H1 (cell line): ENCODE data around the gene SAFB2. TPM values are rescaled to one million over a fixed set of nuclear protein-coding genes. Genes with fewer than 3 reads are reported as not detected.

Source experiments
- CTCF ChIA-PET: fragments of 300-600 bp; sonication (Branson Sonifier 250); formaldehyde crosslinking; loops from one replicate; lab custom pipeline; 2021; ENCODE audit not compliant: partially characterized antibody; lab: Charles Lee
- POLR2A ChIA-PET: fragments of 300-600 bp; sonication (Branson Sonifier 250); formaldehyde crosslinking; loops from one replicate; lab custom pipeline; 2021; ENCODE audit warnings: inconsistent platforms; ENCODE audit not compliant: partially characterized antibody; lab: Charles Lee
- DNase-seq, 2 experiments: peaks; one replicate each; pipeline versions ENCODE4 v3.0.0 to v3.0.0-alpha.2; 2010 to 2022; ENCODE audit warnings: low spot score in 2 of 2, low read depth in 1 of 2, mixed read lengths in 1 of 2
- FAIRE-seq: peaks from 2 replicates; lab custom pipeline; 2011; peaks lifted over from hg19 to GRCh38; lab: Jason Lieb, UNC
- H2AFZ ChIP-seq: 2 replicates; pipeline ENCODE4 v1.8.1; 2012; ENCODE audit warnings: low read length, inconsistent platforms
- H2AK5ac ChIP-seq: 2 replicates; pipeline ENCODE4 v1.6.1; 2013; ENCODE audit warnings: low read depth, low read length
- H2BK120ac ChIP-seq: replicated peaks from 2 replicates; pipeline ENCODE3; 2013; ENCODE audit warnings: low read depth, low read length, inconsistent platforms
- H2BK12ac ChIP-seq: 2 replicates; pipeline ENCODE4 v1.6.1; 2013; ENCODE audit warnings: low read depth, low read length
- H2BK15ac ChIP-seq: 2 replicates; pipeline ENCODE4 v1.6.1; 2013; ENCODE audit warnings: low read length
- H2BK20ac ChIP-seq: 2 replicates; pipeline ENCODE4 v1.6.1; 2013; ENCODE audit warnings: low read length
- H2BK5ac ChIP-seq: 2 replicates; pipeline ENCODE4 v1.6.1; 2013; ENCODE audit warnings: low read depth, low read length
- H3K14ac ChIP-seq: 2 replicates; pipeline ENCODE4 v1.6.1; 2013; ENCODE audit warnings: inconsistent platforms; ENCODE audit not compliant: insufficient read length
- H3K18ac ChIP-seq: 2 replicates; pipeline ENCODE4 v1.6.1; 2013; ENCODE audit warnings: low read length; ENCODE audit errors: extremely low read depth
- H3K23ac ChIP-seq: 2 replicates; pipeline ENCODE4 v1.6.1; 2013; ENCODE audit warnings: inconsistent platforms; ENCODE audit not compliant: insufficient read length
- H3K23me2 ChIP-seq: 2 replicates; pipeline ENCODE4 v1.6.1; 2013; ENCODE audit warnings: low read depth, low read length
- H3K27ac ChIP-seq: 2 replicates; pipeline ENCODE4 v1.6.1; 2011; ENCODE audit warnings: low read depth, low read length, inconsistent platforms
- H3K27me3 ChIP-seq, 4 experiments: replicated peaks in 1 of 4; 1 replicate in 1 of 4; 2 replicates in 3 of 4; pipeline versions ENCODE4 v1.6.1 to v1.8.1; 2011 to 2013; ENCODE audit warnings: low read length in 3 of 4, mild to moderate bottlenecking in 3 of 4, inconsistent platforms in 2 of 4, mixed read lengths in 2 of 4, moderate library complexity in 1 of 4; ENCODE audit not compliant: control insufficient read depth in 3 of 4, insufficient read depth in 3 of 4; ENCODE audit errors: extremely low read depth in 1 of 4
- H3K36me3 ChIP-seq, 4 experiments: 2 replicates each; pipeline versions ENCODE4 v1.6.1 to v1.8.1; 2011 to 2013; ENCODE audit warnings: mild to moderate bottlenecking in 4 of 4, low read length in 3 of 4, moderate library complexity in 2 of 4, control low read depth in 1 of 4, inconsistent platforms in 1 of 4; ENCODE audit not compliant: insufficient read depth in 4 of 4, control insufficient read depth in 2 of 4
- H3K4ac ChIP-seq: replicated peaks from 2 replicates; pipeline ENCODE3; 2013; ENCODE audit warnings: low read length, low read depth, mixed read lengths, inconsistent platforms; ENCODE audit not compliant: insufficient read length
- H3K4me1 ChIP-seq, 4 experiments: replicated peaks in 1 of 4; 1 replicate in 1 of 4; 2 replicates in 3 of 4; pipeline versions ENCODE4 v1.6.1 to v1.8.1; 2011 to 2013; ENCODE audit warnings: low read length in 3 of 4, inconsistent platforms in 2 of 4, mixed read lengths in 1 of 4; ENCODE audit not compliant: insufficient read depth in 4 of 4, control insufficient read depth in 3 of 4
- H3K4me2 ChIP-seq, 2 experiments: 2 replicates each; pipeline versions ENCODE4 v1.6.1 to v1.8.1; 2011 to 2013; ENCODE audit warnings: low read depth in 2 of 2, low read length in 2 of 2, control low read depth in 1 of 2, inconsistent platforms in 1 of 2, mild to moderate bottlenecking in 1 of 2; ENCODE audit not compliant: insufficient read depth in 1 of 2
- H3K4me3 ChIP-seq, 4 experiments: fragments of 200-600, 300-600 bp in 1 of 4; sonication (generic), shearing (Covaris generic), sonication (Bioruptor Twin) in 1 of 4; 2 replicates each; pipeline versions ENCODE4 v1.5.1 to v1.8.1; 2011 to 2016; ENCODE audit warnings: low read length in 4 of 4, low read depth in 3 of 4, control low read depth in 2 of 4, inconsistent platforms in 2 of 4, mild to moderate bottlenecking in 2 of 4, mixed read lengths in 1 of 4, moderate library complexity in 1 of 4; ENCODE audit not compliant: insufficient read depth in 2 of 4; ENCODE audit errors: extremely low read depth in 1 of 4
- H3K56ac ChIP-seq: replicated peaks from 2 replicates; pipeline ENCODE3; 2013; ENCODE audit warnings: low read depth, mild to moderate bottlenecking, mixed read lengths, low read length, inconsistent platforms; ENCODE audit not compliant: insufficient read length
- H3K79me1 ChIP-seq: 2 replicates; pipeline ENCODE4 v1.6.1; 2013; ENCODE audit warnings: low read depth, low read length, control low read depth
- H3K79me2 ChIP-seq, 2 experiments: 2 replicates each; pipeline versions ENCODE4 v1.6.1 to v1.8.1; 2012 to 2013; ENCODE audit warnings: low read length in 2 of 2, mild to moderate bottlenecking in 2 of 2, inconsistent platforms in 1 of 2; ENCODE audit not compliant: insufficient read depth in 2 of 2, control insufficient read depth in 1 of 2
- H3K9ac ChIP-seq, 4 experiments: replicated peaks in 1 of 4; 1 replicate in 1 of 4; 2 replicates in 3 of 4; pipeline versions ENCODE4 v1.6.1 to v1.8.1; 2011 to 2013; ENCODE audit warnings: low read depth in 3 of 4, low read length in 3 of 4, control low read depth in 2 of 4, mild to moderate bottlenecking in 2 of 4, moderate library complexity in 2 of 4, inconsistent platforms in 1 of 4; ENCODE audit errors: extremely low read depth in 1 of 4
- H3K9me3 ChIP-seq, 2 experiments: 2 replicates each; pipeline versions ENCODE4 v1.6.1 to v1.8.1; 2012 to 2013; ENCODE audit warnings: mild to moderate bottlenecking in 2 of 2, moderate library complexity in 2 of 2, control low read depth in 1 of 2, inconsistent platforms in 1 of 2, low read depth in 1 of 2, low read length in 1 of 2, mixed read lengths in 1 of 2; ENCODE audit not compliant: insufficient read depth in 2 of 2
- H4K20me1 ChIP-seq, 2 experiments: replicated peaks in 1 of 2; 2 replicates each; pipeline versions ENCODE3 to v1.8.1; 2011 to 2013; ENCODE audit warnings: inconsistent platforms in 2 of 2, low read length in 2 of 2, mild to moderate bottlenecking in 1 of 2; ENCODE audit not compliant: insufficient read depth in 2 of 2, control insufficient read depth in 1 of 2
- H4K5ac ChIP-seq: 2 replicates; pipeline ENCODE4 v1.6.1; 2013; ENCODE audit warnings: low read length, low read depth, mixed read lengths, inconsistent platforms; ENCODE audit not compliant: insufficient read length
- H4K8ac ChIP-seq: 2 replicates; pipeline ENCODE4 v1.8.0; 2013; ENCODE audit warnings: mild to moderate bottlenecking, moderate library complexity, low read length, inconsistent platforms; ENCODE audit not compliant: insufficient read depth; ENCODE audit errors: extremely low read depth
- H4K91ac ChIP-seq: replicated peaks from 2 replicates; pipeline ENCODE3; 2013; ENCODE audit warnings: low read length, mixed read lengths, inconsistent platforms; ENCODE audit not compliant: insufficient read length
- BCL11A ChIP-seq, 2 experiments: IDR thresholded peaks; one replicate each; pipeline ENCODE4 v1.6.1; 2011; ENCODE audit warnings: low read depth in 2 of 2, low read length in 2 of 2, mild to moderate bottlenecking in 2 of 2
- CBX5 ChIP-seq: fragments of 300-800, 300-1000 bp; sonication (generic); IDR thresholded peaks from 2 replicates; pipeline ENCODE4 v1.7.1; 2016; ENCODE audit warnings: antibody characterized with exemption, low read length, low read depth
- CBX8 ChIP-seq: fragments of 300-800, 300-1000 bp; sonication (generic); IDR thresholded peaks from 2 replicates; pipeline ENCODE4 v1.7.1; 2016; ENCODE audit warnings: low read depth, low read length, borderline replicate concordance
- CREB1 ChIP-seq: IDR thresholded peaks from 2 replicates; pipeline ENCODE4 v1.6.1; 2012; ENCODE audit warnings: inconsistent platforms
- EGR1 ChIP-seq: IDR thresholded peaks from 2 replicates; pipeline ENCODE4 v1.6.1; 2011; ENCODE audit warnings: low read depth, low read length, borderline replicate concordance
- GABPA ChIP-seq: IDR thresholded peaks from 2 replicates; pipeline ENCODE4 v1.6.1; 2011; ENCODE audit warnings: mild to moderate bottlenecking, low read length, moderate library complexity, borderline replicate concordance; ENCODE audit not compliant: insufficient read depth
- MAX ChIP-seq: IDR thresholded peaks from 2 replicates; pipeline ENCODE4 v1.6.1; 2012; ENCODE audit warnings: inconsistent platforms
- POLR2A ChIP-seq, 2 experiments: IDR thresholded peaks; 1 replicate in 1 of 2; 2 replicates in 1 of 2; pipeline ENCODE4 v1.6.1; 2011; ENCODE audit warnings: low read depth in 2 of 2, low read length in 2 of 2, mild to moderate bottlenecking in 2 of 2; ENCODE audit errors: control extremely low read depth in 1 of 2
- SIN3A ChIP-seq, 2 experiments: IDR thresholded peaks in 1 of 2; conservative IDR thresholded peaks in 1 of 2; 2 replicates each; pipeline ENCODE4 v1.6.1; 2011 to 2012; ENCODE audit warnings: low read length in 2 of 2, improper control_type of control experiment in 1 of 2, low read depth in 1 of 2, mild to moderate bottlenecking in 1 of 2
- SP1 ChIP-seq: IDR thresholded peaks from 2 replicates; pipeline ENCODE4 v1.6.1; 2011; ENCODE audit warnings: low read depth, low read length
- TAF1 ChIP-seq: IDR thresholded peaks from 2 replicates; pipeline ENCODE4 v1.6.1; 2011; ENCODE audit warnings: mild to moderate bottlenecking, low read depth, low read length
- TEAD4 ChIP-seq: IDR thresholded peaks from 2 replicates; pipeline ENCODE4 v1.6.1; 2012; ENCODE audit warnings: low read depth, low read length, inconsistent platforms, mixed read lengths
- WGBS, 2 experiments: shearing (Covaris generic) in 1 of 2; methylation state at CpG; one replicate each; pipeline versions ENCODE4 v1.1.6 to v1.1.7; 2013 to 2015; ENCODE audit warnings: low lambda C conversion rate in 2 of 2, mixed read lengths in 2 of 2, inconsistent platforms in 1 of 2, low coverage in 1 of 2, missing lambda C conversion rate in 1 of 2; ENCODE audit not compliant: insufficient replicate concordance in 2 of 2, insufficient coverage in 1 of 2, insufficient read length in 1 of 2; ENCODE audit errors: extremely low coverage in 1 of 2, missing lambda C conversion rate in 1 of 2; 5-methylcytosine and 5-hydroxymethylcytosine counted together
- polyA plus RNA-seq, 7 experiments: library from polyadenylated mRNA; depleted of rRNA in 3 of 7; stranded (reverse) in 5 of 7; unstranded in 2 of 7; fragments of >200 nt in 5 of 7; fragments of 200-250 nt in 2 of 7; gene quantifications; 1 replicate in 5 of 7; 2 replicates in 1 of 7; 4 replicates in 1 of 7; pipeline versions ENCODE4 v1.2.1 to v1.2.3, GENCODE V29; 2011 to 2013; ENCODE audit warnings: missing spikeins in 2 of 7, mixed read lengths in 2 of 7
- total RNA-seq: library from RNA; stranded (reverse); fragmentation: NEBNext Ultra II Directional; extraction: Animal tissue kit (Norgen Biotek cat#: 25700); gene quantifications from 2 replicates; pipeline ENCODE4 v1.2.1, GENCODE V29; 2021

Gene SAFB2
- total and polyA plus RNA-seq, 2 of the 8 experiments (the other 6 are each of a cell fraction or from before 2014, with no cell fraction given): 14.8 to 63.8 TPM

- no peak overlapping the region for H2BK20ac ChIP-seq
- H3K9ac ChIP-seq: no peak overlapping the region
- H3K4ac ChIP-seq: no peak overlapping the region
- H3K27me3 ChIP-seq: no peaks in the 10 kb centered on the region
- H3K56ac ChIP-seq: no peak overlapping the region
- WGBS, 2 experiments: 86% methylated on average over 18 of the region's 22 CpGs; no CpG with 5 or more reads in 1 of the 2 experiments
- no peak overlapping the region for H3K4me3 ChIP-seq
- H3K27ac ChIP-seq: no peak overlapping the region
- 0 out of 2 replicates have a peak, but pooled peaks cover 3% of the 10 kb centered on the region for H3K79me1 ChIP-seq
- CTCF ChIA-PET: interaction anchor here (1.2 to 1.4 kb wide), 2 partner anchors 19 to 22 kb away, joined by 4 read pairs; partner anchors contain the start of gene RPL36
- H3K14ac ChIP-seq: no peak overlapping the region
- H3K79me2 ChIP-seq: no peaks in the 10 kb centered on the region
- no peak overlapping the region for H2BK12ac ChIP-seq
- H3K4me2 ChIP-seq: peak overlapping the region in 1 of 2 experiments; percentile 29; a peak in 2 of 4 replicates
- DNase-seq (peak; percentile 63 to 73), FAIRE-seq (no peak)
- H2AFZ ChIP-seq: no peak overlapping the region
- no peak overlapping the region for H3K23ac ChIP-seq
- H2AK5ac ChIP-seq: no peak overlapping the region
- peaks cover 0 to 9% (median 5%) of the 10 kb centered on the region in 4 experiments; a peak in 5 of 7 replicates for H3K4me1 ChIP-seq
- H3K18ac ChIP-seq: no peak overlapping the region
- H3K36me3 ChIP-seq: peaks cover 40 to 69% (median 55%) of the 10 kb centered on the region in 4 experiments
- H2BK15ac ChIP-seq: no peak overlapping the region
- POLR2A ChIA-PET: interaction anchor here (0.9 to 4.1 kb wide), 14 partner anchors 10 to 72 kb away, joined by 3 to 17 read pairs (median 3); partner anchors contain the start of genes RPL36, SAFB and SAFB2
- no peak overlapping the region for H4K91ac ChIP-seq
- H3K23me2 ChIP-seq: no peaks in the 10 kb centered on the region
- no peak overlapping the region for H2BK5ac ChIP-seq
- H4K20me1 ChIP-seq: peaks cover 3 to 9% of the 10 kb centered on the region in 2 experiments
- H4K5ac ChIP-seq: no peak overlapping the region
- H2BK120ac ChIP-seq: no peak overlapping the region
- H4K8ac ChIP-seq: peak overlapping the region; percentile 73
- no peaks in the 10 kb centered on the region for H3K9me3 ChIP-seq
- TF ChIP-seq MAX (peak; percentile 54), EGR1 (0 out of 2 replicates have a peak, but pooled peaks have one; percentile 21), POLR2A (IDR thresholded peaks at IDR 0.05; ENCODE audit: control extremely low read depth in 1 of 2, low read depth in 2 of 2, low read length in 2 of 2) (0 out of 3 replicates have a peak, but pooled peaks of 1 of the 2 experiments have one; percentile 40), GABPA (no peak), SIN3A (conservative IDR thresholded peaks at IDR 0.05 in 1 of 2, IDR thresholded peaks at IDR 0.05 in 1 of 2; ENCODE audit: low read depth in 1 of 2, low read length in 2 of 2) (peak in 1 of 2 experiments; percentile 75; a peak in 1 of 4 replicates), TEAD4 (0 out of 2 replicates have a peak, but pooled peaks have one; percentile 14), TAF1 (0 out of 2 replicates have a peak, but pooled peaks have one; percentile 30), CREB1 (peak; percentile 59; the same call in 1 of the 2 replicates), BCL11A (IDR thresholded peaks at IDR 0.05; ENCODE audit: low read depth in 2 of 2, low read length in 2 of 2) (no peak), CBX8 (no peak), CBX5 (no peak), SP1 (peak; percentile 48; the same call in 1 of the 2 replicates)
These were observed 45.2 kb upstream of the SAFB2 start for GRCh38 chr19:5667751-5668271.
